ENCODE results near the gene SYT6. TPM values are rescaled to one million over a fixed set of nuclear protein-coding genes. Genes with fewer than 3 reads are reported as not detected.

SYT6 gene
- total RNA-seq, 4 donors from 2014 or later, result 0.29 to 0.55 TPM; not detected in 2

DNA sequence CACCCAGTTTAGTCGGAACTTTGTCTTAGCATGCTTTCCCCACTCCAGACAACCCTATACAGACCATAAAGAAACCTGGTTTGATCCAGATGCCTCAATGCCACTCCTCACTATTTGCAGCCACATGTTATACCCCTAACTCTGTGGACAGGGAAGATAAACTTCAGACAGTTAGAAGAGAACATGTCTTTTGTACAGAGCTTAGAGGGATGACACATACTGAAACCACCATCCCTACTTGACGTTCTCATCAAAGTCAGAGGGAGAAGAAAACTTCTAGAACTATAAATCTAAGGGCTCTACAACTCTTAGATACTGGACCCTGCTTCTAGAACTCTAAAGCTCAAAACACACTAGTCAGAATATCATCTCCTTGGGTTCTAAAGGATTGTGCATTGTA lies 3.7 kb downstream of the SYT6 start:
- Histone ChIP-seq H3K27ac (no peak overlapping the region), H3K9me3 (no peaks in the 10 kb centered on the region), H3K4me3 (no peak overlapping the region), H3K36me3 (no peaks in the 10 kb centered on the region), H3K27me3 (peaks cover 27 to 58% of the 10 kb centered on the region in 2 donors), H3K4me1 (peaks cover 0 to 20% of the 10 kb centered on the region in 2 donors)
- intact Hi-C loops (cut with DNase I; ENCODE audit: low total_unique reads), result no loop called here
- no peak for DNase-seq
- TF ChIP-seq, protein P1, sequence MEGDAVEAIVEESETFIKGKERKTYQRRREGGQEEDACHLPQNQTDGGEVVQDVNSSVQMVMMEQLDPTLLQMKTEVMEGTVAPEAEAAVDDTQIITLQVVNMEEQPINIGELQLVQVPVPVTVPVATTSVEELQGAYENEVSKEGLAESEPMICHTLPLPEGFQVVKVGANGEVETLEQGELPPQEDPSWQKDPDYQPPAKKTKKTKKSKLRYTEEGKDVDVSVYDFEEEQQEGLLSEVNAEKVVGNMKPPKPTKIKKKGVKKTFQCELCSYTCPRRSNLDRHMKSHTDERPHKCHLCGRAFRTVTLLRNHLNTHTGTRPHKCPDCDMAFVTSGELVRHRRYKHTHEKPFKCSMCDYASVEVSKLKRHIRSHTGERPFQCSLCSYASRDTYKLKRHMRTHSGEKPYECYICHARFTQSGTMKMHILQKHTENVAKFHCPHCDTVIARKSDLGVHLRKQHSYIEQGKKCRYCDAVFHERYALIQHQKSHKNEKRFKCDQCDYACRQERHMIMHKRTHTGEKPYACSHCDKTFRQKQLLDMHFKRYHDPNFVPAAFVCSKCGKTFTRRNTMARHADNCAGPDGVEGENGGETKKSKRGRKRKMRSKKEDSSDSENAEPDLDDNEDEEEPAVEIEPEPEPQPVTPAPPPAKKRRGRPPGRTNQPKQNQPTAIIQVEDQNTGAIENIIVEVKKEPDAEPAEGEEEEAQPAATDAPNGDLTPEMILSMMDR (IDR thresholded peaks at IDR 0.05), result no peak
- TF ChIP-seq POLR2A (IDR thresholded peaks at IDR 0.05), result no peak

DNA sequence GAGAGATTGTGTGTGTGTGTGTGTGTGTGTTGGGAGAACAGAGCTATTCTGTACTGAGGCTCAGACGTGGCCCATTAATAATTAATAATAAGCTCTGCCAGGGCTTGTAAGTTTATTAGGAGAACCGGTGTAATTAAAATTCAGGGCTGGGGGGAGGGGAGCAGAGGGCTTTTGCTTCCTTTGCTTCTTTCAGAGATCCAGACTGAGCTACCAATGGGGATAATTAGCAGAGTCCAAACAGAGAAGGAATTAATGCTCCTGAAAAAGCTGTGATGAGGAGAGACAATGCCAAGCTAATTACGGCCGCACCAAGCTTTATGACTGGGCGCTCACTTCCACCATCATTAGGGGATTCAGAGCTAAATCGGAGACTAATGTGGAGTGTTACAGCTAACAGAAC lies 4.5 kb downstream of the SYT6 start:
- no peaks in the 10 kb centered on the region for H3K9me3 ChIP-seq
- H3K4me1 ChIP-seq, result peaks cover 0 to 20% of the 10 kb centered on the region in 2 donors
- intact Hi-C loops (cut with DNase I; ENCODE audit: low total_unique reads), result no loop called here
- TF ChIP-seq, protein P1 (IDR thresholded peaks at IDR 0.05), result no peak
- TF ChIP-seq POLR2A (IDR thresholded peaks at IDR 0.05), result no peak
- H3K27ac ChIP-seq, result no peak overlapping the region
- no peak overlapping the region for H3K4me3 ChIP-seq
- DNase-seq, result no peak
- H3K36me3 ChIP-seq, result no peaks in the 10 kb centered on the region
- peaks cover 24 to 50% of the 10 kb centered on the region in 2 donors for H3K27me3 ChIP-seq

DNA sequence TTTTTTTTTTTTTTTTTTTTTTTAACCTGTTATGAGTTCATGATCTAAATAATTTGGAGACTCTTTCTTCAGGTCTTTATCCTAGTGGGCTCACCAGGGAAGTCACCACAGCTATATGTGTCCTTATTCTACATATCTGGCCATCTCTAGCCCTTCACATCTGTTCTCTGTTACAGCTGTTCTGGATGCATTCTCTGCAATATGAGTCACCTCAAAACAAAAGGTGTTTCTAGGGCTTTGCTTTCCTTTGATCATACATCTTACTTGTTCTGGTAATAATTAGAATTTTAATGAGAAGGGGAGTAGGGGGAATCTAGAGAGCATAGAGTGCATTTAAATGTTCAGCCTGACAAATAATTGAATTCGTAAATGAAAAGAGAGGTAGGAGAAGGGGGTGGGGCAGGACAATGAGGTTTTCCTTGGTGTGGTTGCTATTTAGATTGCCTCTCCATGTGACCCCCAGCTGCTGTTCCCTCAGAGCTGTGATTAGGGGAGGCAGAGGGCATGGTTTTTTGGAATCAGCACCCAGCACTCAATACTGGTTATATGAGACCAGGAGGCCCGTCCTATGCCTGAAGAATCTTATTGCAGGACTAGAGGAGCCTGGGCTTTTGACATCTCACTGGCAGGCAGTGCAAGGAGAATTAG lies 8.0 kb downstream of the SYT6 start:
- Histone ChIP-seq H3K4me3 (no peak overlapping the region), H3K27ac (no peak overlapping the region), H3K4me1 (no peaks in the 10 kb centered on the region), H3K36me3 (no peaks in the 10 kb centered on the region), H3K27me3 (peaks cover 0 to 28% of the 10 kb centered on the region in 2 donors), H3K9me3 (no peaks in the 10 kb centered on the region)
- intact Hi-C loops (cut with DNase I; ENCODE audit: low total_unique reads), result no loop called here
- TF ChIP-seq POLR2A (IDR thresholded peaks at IDR 0.05), result no peak
- TF ChIP-seq, protein P1 (IDR thresholded peaks at IDR 0.05), result no peak
- DNase-seq, result no peak

DNA sequence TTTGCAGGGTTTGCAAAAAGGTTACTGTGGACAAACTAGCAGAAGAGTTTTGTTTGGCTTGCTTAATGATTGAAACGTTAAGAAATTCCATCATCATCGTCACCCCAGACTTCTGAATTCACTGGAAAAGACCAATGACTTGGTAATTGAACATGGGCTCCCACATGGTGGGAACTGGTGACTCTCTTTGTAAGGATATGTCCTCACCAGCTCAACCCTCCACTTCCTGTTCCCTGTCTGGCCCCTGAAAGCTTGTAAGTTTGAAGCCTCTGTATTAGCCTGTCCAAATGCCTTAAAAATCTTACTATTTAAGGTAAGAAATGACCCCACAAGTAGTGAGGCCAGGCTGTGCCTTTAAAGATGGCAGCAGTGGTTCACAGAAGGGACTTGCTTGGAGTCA lies 9.7 kb downstream of the SYT6 start:
- Histone ChIP-seq H3K4me3 (no peak overlapping the region), H3K27ac (no peak overlapping the region), H3K27me3 (peaks cover 0 to 18% of the 10 kb centered on the region in 2 donors), H3K9me3 (no peaks in the 10 kb centered on the region), H3K36me3 (no peaks in the 10 kb centered on the region), H3K4me1 (no peaks in the 10 kb centered on the region)
- DNase-seq, result no peak
- intact Hi-C loops (cut with DNase I; ENCODE audit: low total_unique reads), result no loop called here
- TF ChIP-seq, protein P1 (IDR thresholded peaks at IDR 0.05), result no peak
- no peak for TF ChIP-seq POLR2A (IDR thresholded peaks at IDR 0.05)

DNA sequence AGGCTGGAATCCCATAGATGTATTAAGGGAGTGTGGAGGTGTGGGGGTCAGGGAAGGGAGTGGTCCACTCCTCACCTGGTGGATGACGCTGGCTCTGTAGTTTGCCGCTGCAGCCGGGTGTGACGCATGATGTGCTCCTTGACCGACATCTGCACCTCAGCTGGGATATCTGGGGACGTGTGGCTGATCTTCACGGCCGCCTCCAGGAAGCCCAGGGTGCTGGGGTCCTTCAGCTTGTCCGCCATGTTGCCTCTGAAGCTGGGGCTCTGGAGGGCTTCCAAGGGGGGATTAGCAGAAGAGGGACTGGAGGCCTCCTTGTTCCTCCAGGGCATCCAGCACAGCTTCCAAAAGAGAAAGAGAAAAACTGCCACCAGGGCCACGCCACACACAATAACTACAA lies 14.1 kb downstream of the SYT6 start:
- Histone ChIP-seq H3K27me3 (no peaks in the 10 kb centered on the region), H3K4me3 (no peak overlapping the region), H3K4me1 (no peaks in the 10 kb centered on the region), H3K9me3 (no peaks in the 10 kb centered on the region), H3K36me3 (no peaks in the 10 kb centered on the region), H3K27ac (no peak overlapping the region)
- DNase-seq, result no peak
- intact Hi-C loops (cut with DNase I; ENCODE audit: low total_unique reads), result no loop called here
- TF ChIP-seq, protein P1 (IDR thresholded peaks at IDR 0.05), result no peak
- no peak for TF ChIP-seq POLR2A (IDR thresholded peaks at IDR 0.05)

Measured in uterus (tissue), 4 donors.